ENCODE measurements around the gene ZNF90. TPM values are rescaled to one million over a fixed set of nuclear protein-coding genes. Genes with fewer than 3 reads are reported as not detected.
"Not testable (repeated sequence)": the region's sequence is repeated elsewhere in the genome, so short reads cannot be mapped to it uniquely, and the experiment has no call there.

ZNF90 gene
- total RNA-seq, 1 experiment from 2014 or later = 0.41 TPM

GRCh38 chr19:20102097-20102496 is 24.3 kb downstream of the ZNF90 start:
- intact Hi-C loops (cut with micrococcal nuclease; ENCODE audit: unreplicated experiment) = no loop called here
- POLR2A ChIA-PET (ENCODE audit: low non-redundant PET) = no interaction called here
- Histone ChIP-seq H3K4me1 (ENCODE audit: insufficient read depth, low read length, poor library complexity, severe bottlenecking) (no peaks in the 10 kb centered on the region), H3K27ac (ENCODE audit: low read depth, low read length, poor library complexity, severe bottlenecking) (no peak overlapping the region), H3K4me3 (ENCODE audit: low read depth, low read length, poor library complexity, severe bottlenecking) (no peak overlapping the region), H3K9me3 (ENCODE audit: low read depth, low read length, poor library complexity, severe bottlenecking) (peaks cover 21% of the 10 kb centered on the region), H3K36me3 (ENCODE audit: insufficient read depth, low read length, poor library complexity, severe bottlenecking) (no peaks in the 10 kb centered on the region), H3K27me3 (replicated peaks; ENCODE audit: insufficient read depth, low read depth, low read length, poor library complexity) (no peaks in the 10 kb centered on the region)
- DNase-seq (ENCODE audit: low spot score) = no peak
- TF ChIP-seq EZH2 (IDR thresholded peaks at IDR 0.05; ENCODE audit: borderline replicate concordance, low read depth, low read length, poor library complexity, severe bottlenecking) (no peak), CTCF (conservative IDR thresholded peaks at IDR 0.05; ENCODE audit: low read depth, low read length) (no peak)
- CTCF ChIA-PET = no interaction called here
- BruUV-seq (replicated peaks) = no TSS peak

- ChIA-PET POLR2A (ENCODE audit: low non-redundant PET) (no interaction called here), CTCF (no interaction called here)
- Histone ChIP-seq H3K4me1 (ENCODE audit: insufficient read depth, low read length, poor library complexity, severe bottlenecking) (no peaks in the 10 kb centered on the region), H3K27me3 (replicated peaks; ENCODE audit: insufficient read depth, low read depth, low read length, poor library complexity) (no peaks in the 10 kb centered on the region), H3K9me3 (ENCODE audit: low read depth, low read length, poor library complexity, severe bottlenecking) (peaks cover 17% of the 10 kb centered on the region), H3K4me3 (ENCODE audit: low read depth, low read length, poor library complexity, severe bottlenecking) (no peak overlapping the region), H3K27ac (ENCODE audit: low read depth, low read length, poor library complexity, severe bottlenecking) (no peak overlapping the region), H3K36me3 (ENCODE audit: insufficient read depth, low read length, poor library complexity, severe bottlenecking) (no peaks in the 10 kb centered on the region)
- TF ChIP-seq EZH2 (IDR thresholded peaks at IDR 0.05; ENCODE audit: borderline replicate concordance, low read depth, low read length, poor library complexity, severe bottlenecking) (no peak), CTCF (conservative IDR thresholded peaks at IDR 0.05; ENCODE audit: low read depth, low read length) (no peak)
- BruUV-seq (replicated peaks) = no TSS peak
- intact Hi-C loops (cut with micrococcal nuclease; ENCODE audit: unreplicated experiment) = no loop called here
- DNase-seq (ENCODE audit: low spot score) = no peak
Measured at GRCh38 chr19:20103091-20103740, 25.4 kb downstream of the ZNF90 start.

- no peak for TF ChIP-seq EZH2 (IDR thresholded peaks at IDR 0.05; ENCODE audit: borderline replicate concordance, low read depth, low read length, poor library complexity, severe bottlenecking)
- TF ChIP-seq CTCF (conservative IDR thresholded peaks at IDR 0.05; ENCODE audit: low read depth, low read length) = no peak
- H3K9me3 ChIP-seq (ENCODE audit: low read depth, low read length, poor library complexity, severe bottlenecking) = peaks cover 36% of the 10 kb centered on the region
- H3K4me3 ChIP-seq (ENCODE audit: low read depth, low read length, poor library complexity, severe bottlenecking) = no peak overlapping the region
- CTCF ChIA-PET = no interaction called here
- DNase-seq (ENCODE audit: low spot score) = no peak
- H3K36me3 ChIP-seq (ENCODE audit: insufficient read depth, low read length, poor library complexity, severe bottlenecking) = no peaks in the 10 kb centered on the region
- no peaks in the 10 kb centered on the region for H3K4me1 ChIP-seq (ENCODE audit: insufficient read depth, low read length, poor library complexity, severe bottlenecking)
- H3K27me3 ChIP-seq (replicated peaks; ENCODE audit: insufficient read depth, low read depth, low read length, poor library complexity) = no peaks in the 10 kb centered on the region
- intact Hi-C loops (cut with micrococcal nuclease; ENCODE audit: unreplicated experiment) = no loop called here
- no TSS peak for BruUV-seq (replicated peaks)
- no peak overlapping the region for H3K27ac ChIP-seq (ENCODE audit: low read depth, low read length, poor library complexity, severe bottlenecking)
- POLR2A ChIA-PET (ENCODE audit: low non-redundant PET) = no interaction called here
Measured at GRCh38 chr19:20107301-20107700, 29.5 kb downstream of the ZNF90 start.

- H3K36me3 ChIP-seq (ENCODE audit: insufficient read depth, low read length, poor library complexity, severe bottlenecking); intact Hi-C loops (cut with micrococcal nuclease; ENCODE audit: unreplicated experiment); DNase-seq (ENCODE audit: low spot score); H3K4me1 ChIP-seq (ENCODE audit: insufficient read depth, low read length, poor library complexity, severe bottlenecking); H3K27me3 ChIP-seq (replicated peaks; ENCODE audit: insufficient read depth, low read depth, low read length, poor library complexity); CTCF ChIA-PET; H3K4me3 ChIP-seq (ENCODE audit: low read depth, low read length, poor library complexity, severe bottlenecking); BruUV-seq (replicated peaks); H3K27ac ChIP-seq (ENCODE audit: low read depth, low read length, poor library complexity, severe bottlenecking); POLR2A ChIA-PET (ENCODE audit: low non-redundant PET): not testable (repeated sequence)
- peaks cover 63% of the 10 kb centered on the region for H3K9me3 ChIP-seq (ENCODE audit: low read depth, low read length, poor library complexity, severe bottlenecking)
Measured at GRCh38 chr19:20118064-20118839, 40.5 kb downstream of the ZNF90 start.

Data from A673 (cell line).